DMS 273 (cell line): Measurements from ENCODE around the gene SCAF4.
"Not testable (repeated sequence)": the region's sequence is repeated elsewhere in the genome, so short reads cannot be mapped to it uniquely, and the experiment has no call there.

ENCODE experiments used
- DNase-seq: peaks from one replicate; lab custom pipeline; 2025; ENCODE audit not compliant: unreplicated experiment; lab: John Stamatoyannopoulos, UW

Gene SCAF4

GRCh38 chr21:31731857-31732596 is at the start of gene SCAF4:
SCAF4 (minus strand) TSS chr21:31732118; CDS start chr21:31731692, 426 bp downstream.
- DNase-seq = peak; percentile 97

DNA sequence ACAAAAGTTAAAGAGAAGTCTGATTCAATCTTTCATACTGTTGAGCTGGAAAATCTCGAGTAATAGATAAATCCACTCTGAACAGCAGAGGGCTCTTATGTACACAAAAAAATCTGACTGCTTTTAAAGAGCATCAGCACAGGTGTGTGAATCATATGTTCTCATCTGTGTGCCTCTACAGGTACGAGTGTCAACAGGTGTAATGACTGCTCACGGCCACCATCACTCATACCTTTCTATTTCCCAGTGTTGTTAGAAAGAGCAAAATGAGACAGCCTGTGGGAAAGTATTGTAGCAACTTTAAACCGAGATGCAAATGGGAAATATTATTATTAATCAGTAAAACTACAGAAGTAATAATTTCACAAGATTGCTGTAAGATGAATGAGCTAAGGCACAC is 49.0 kb upstream of the SCAF4 start:
- DNase-seq = peak; percentile 37

- DNase-seq = no peak
Observed at GRCh38 chr21:31778546-31778945, 46.6 kb upstream of the SCAF4 start.

GRCh38 chr21:31777857-31778256 is 45.9 kb upstream of the SCAF4 start:
- no peak for DNase-seq

DNA sequence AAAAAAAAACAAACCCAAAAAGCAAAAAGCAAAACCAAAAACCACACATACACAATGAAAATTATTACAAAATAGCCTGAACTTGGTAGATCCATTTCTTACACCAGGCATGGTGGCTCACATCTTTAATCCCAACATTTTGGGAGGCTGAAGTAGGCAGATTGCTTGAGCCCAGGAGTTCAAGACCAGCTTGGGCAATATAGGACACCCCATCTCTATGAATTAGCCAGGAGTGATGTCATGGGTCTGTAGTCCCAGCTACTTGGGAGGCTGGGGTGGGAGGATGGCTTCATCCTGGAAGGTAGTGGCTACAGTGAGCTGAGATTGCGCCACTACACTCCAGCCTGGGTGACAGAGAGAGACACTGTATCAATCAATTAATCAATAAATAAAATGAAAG is 42.1 kb upstream of the SCAF4 start:
- no peak for DNase-seq

GRCh38 chr21:31772674-31773555 is 41.0 kb upstream of the SCAF4 start:
- peak; percentile 12 for DNase-seq

GRCh38 chr21:31771685-31772084 is 39.8 kb upstream of the SCAF4 start:
- DNase-seq = no peak

DNA sequence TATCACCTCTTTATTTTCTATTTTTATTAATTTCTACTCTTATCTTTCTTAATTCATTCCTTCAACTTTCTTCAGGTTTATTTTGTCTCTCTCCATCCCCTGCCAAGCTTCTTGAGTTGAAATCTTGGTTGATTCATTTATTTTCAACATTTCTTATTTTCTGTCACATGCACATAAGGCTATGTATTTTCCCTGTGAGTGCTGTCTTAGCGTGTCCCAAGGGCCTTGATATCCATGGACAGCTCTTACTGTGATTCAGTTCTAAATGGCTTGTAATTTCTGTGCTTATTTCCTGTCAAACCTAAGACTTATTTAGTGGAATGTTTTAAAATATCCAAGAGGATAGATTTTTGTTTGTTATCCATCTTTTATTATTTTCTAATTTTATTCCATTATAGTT is 36.8 kb upstream of the SCAF4 start:
- no peak for DNase-seq

- DNase-seq = no peak
Observed at GRCh38 chr21:31766899-31767298, 35.0 kb upstream of the SCAF4 start.

GRCh38 chr21:31765850-31766249 is 33.9 kb upstream of the SCAF4 start:
- DNase-seq = not testable (repeated sequence)

DNA sequence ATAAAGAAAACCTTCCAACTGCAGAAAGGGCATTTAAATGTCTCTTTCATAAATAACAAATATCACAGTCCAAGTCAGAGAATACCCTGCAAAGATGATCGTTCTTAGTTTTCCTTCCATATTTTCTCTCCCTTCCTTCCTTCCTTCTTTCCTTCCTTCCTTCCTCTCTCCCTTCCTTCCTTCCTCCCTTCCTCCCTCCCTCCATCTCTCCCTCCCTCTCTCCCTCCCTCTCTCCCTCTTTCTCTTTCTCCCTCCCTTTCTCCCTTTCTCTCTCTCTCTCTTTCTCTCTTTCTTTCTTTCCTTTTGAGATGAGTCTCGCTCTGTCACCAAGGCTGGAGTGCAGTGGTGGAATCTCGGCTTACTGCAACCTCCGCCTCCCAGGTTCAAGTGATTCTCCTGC is 29.0 kb upstream of the SCAF4 start:
- DNase-seq = no peak

DNA sequence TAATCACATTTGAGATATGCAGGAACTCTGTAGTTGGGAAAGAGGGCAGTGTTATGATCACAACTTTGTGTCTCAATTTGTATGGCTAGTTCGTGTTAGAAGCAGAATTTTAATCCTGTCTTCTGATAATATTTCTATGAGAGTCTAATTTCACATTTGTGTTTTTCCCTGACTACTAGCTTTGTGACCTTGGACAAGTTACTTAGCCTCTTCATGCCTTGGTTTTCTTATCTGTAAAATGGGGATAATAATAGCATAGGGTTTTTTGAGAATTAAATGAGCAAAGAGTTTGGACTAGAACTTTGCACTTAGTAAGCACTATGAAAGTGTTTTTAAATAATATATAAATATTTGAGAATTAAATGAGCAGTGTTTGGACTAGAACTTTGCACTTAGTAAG is 24.9 kb upstream of the SCAF4 start:
- no peak for DNase-seq

DNA sequence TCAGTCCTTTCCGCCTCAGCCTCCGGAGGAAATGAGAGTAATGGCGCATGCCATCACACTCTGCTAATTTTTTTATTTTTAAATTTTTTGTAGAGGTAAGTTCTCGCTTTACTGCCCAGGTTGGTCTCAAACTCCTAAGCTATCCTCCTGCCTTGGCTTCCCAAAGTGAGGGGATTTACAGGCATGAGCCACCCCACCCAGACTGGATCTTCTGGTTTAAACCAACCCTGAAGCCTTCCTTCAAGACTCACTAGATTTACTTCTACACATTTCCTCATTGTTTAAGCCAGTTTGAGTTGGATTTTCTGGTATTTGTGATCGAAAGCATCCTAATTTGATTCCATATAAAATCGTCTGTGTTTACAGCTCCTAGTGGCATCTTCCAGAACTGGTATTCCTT is 23.1 kb upstream of the SCAF4 start:
- DNase-seq = no peak

DNA sequence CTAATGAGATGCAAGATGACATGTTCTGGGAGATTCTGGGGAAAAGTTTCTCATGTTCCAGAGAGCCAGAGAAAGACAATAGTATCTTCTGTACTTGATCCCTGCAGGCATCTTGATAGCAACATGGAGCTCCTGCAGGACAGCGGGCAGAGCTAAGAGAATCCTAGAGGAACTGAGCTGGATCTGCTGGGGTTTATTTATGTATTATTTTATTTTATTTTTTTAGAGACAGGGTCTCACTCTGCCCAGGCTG is 22.7 kb upstream of the SCAF4 start:
- DNase-seq = no peak

DNA sequence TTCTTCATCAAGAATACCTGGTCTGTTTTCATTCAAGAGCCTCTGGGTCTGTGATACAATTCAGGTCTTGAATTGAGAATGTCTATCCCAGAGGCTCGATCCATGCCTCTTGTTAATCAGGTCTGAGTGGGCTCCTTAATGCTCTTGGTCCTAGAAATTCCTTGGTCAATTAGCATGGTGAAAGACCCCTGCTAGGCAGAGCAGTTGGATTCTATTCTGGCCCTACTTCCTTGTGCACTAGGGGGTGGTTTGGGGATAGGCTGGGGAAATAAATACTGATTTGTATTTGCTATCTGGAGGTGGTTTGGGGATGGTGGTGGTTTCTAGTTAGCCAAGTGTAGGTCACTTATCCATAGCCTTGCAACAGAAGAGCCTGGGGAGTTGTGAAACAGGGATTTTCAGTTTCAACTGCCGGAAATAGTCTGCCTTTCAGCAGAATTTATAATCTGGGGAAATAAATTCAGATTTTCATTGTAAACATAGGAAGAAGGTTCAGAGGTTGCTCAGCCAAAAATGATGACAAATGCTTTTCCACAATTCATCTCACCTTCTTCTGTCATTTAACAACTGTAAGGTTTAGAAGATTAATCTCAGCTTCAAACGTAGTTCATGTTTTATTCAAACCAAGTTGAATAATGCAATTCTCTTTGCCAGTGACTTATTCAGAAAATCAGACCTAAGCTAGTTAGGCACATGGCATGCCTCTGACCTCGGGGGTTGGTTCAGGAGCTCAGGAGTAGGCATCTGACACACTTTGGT is 22.2 kb upstream of the SCAF4 start:
- no peak for DNase-seq

GRCh38 chr21:31752967-31753366 is 21.0 kb upstream of the SCAF4 start:
- peak; percentile 51 for DNase-seq

GRCh38 chr21:31752352-31752751 is 20.4 kb upstream of the SCAF4 start:
- no peak for DNase-seq

DNA sequence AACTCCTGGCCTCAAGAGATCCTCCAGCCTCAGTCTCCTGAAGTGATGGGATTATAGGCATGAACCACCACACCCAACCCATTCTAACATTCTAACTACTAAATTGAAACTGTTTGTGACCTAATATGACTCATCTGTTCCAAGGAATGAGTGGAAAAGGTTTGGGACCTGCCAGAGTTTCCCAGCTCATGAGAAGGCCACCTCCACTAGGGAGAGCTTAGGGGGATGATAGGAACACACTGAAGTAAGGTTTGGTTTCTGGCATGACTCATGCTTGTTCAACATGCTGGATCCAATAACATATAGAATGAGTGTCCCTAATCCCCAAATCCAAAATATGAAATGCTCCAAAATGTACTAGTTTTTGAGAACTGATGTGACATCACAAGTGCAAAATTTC is 18.9 kb upstream of the SCAF4 start:
- DNase-seq = no peak

- no peak for DNase-seq
Observed at GRCh38 chr21:31744182-31744800, 12.4 kb upstream of the SCAF4 start.

DNA sequence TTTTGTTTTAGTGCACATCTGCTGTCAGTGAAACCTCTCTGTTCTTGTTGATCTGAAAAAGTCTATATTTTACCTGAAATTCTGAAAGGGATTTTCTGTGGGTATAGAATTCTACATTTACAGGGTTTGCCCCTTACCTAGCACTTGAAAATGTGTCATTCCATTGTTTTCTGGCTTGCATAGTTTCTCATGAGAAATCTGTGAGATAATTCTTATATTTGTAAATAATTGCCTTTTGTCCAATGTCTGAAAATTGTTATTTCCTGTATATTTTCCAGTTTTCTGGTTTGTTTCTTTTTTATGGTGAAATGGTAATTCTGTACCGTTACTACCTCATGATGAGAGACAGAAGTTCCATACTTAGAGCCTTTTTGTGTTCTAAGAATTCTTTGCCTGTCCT is 11.8 kb upstream of the SCAF4 start:
- no peak for DNase-seq

GRCh38 chr21:31741116-31741515 is 9.2 kb upstream of the SCAF4 start:
- DNase-seq = no peak
